ENCODE results near the gene SMOC2.

The SMOC2 gene, protein sequence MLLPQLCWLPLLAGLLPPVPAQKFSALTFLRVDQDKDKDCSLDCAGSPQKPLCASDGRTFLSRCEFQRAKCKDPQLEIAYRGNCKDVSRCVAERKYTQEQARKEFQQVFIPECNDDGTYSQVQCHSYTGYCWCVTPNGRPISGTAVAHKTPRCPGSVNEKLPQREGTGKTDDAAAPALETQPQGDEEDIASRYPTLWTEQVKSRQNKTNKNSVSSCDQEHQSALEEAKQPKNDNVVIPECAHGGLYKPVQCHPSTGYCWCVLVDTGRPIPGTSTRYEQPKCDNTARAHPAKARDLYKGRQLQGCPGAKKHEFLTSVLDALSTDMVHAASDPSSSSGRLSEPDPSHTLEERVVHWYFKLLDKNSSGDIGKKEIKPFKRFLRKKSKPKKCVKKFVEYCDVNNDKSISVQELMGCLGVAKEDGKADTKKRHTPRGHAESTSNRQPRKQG

DNA sequence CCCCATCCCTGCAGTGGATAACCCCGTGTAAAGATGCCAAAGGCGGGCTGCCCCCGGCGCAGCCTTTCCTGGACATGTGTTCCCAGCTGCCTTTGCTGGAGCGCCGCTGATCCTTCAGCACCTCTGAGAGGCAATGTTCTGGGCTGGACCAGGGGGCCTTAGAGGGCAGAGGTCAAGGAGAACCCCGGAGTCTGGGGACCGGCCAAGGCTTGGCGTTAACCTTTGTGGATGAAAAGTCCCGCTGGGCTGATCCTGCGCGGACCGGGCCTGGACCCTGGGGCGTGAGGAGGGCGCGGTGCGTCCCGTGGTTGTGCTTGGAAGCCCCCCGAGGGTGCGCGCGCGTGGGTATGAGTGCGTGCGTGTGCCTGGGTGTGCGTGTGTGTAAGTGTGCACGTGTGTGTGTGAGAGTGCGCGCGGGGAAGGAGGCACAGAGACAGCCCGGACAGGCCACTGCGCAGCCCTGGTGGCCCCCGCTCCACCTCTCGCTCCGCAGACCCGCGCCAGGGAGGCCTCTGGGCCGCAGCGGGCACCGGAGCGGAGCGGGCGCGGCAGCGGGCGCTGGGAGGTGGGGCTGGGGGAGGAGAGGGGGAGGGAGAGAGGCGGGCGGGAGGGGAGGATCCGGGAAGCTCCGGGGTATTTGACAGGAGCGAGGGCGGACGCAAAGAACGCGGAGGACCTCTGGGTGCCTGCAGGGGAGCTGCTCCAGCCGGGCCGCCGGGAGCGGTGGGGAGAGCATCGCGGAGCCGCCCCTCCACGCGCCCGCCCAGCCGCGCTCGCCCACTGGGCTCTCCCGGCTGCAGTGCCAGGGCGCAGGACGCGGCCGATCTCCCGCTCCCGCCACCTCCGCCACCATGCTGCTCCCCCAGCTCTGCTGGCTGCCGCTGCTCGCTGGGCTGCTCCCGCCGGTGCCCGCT lies at the start of gene SMOC2:
Gene SMOC2, plus strand, starts transcription at position 665 of the 914 bp plus-strand sequence. Its CDS starts 187 bp downstream, at position 852.
- no peak for DNase-seq (ENCODE audit: low read depth in 1 of 2, low spot score in 1 of 2)

DNA sequence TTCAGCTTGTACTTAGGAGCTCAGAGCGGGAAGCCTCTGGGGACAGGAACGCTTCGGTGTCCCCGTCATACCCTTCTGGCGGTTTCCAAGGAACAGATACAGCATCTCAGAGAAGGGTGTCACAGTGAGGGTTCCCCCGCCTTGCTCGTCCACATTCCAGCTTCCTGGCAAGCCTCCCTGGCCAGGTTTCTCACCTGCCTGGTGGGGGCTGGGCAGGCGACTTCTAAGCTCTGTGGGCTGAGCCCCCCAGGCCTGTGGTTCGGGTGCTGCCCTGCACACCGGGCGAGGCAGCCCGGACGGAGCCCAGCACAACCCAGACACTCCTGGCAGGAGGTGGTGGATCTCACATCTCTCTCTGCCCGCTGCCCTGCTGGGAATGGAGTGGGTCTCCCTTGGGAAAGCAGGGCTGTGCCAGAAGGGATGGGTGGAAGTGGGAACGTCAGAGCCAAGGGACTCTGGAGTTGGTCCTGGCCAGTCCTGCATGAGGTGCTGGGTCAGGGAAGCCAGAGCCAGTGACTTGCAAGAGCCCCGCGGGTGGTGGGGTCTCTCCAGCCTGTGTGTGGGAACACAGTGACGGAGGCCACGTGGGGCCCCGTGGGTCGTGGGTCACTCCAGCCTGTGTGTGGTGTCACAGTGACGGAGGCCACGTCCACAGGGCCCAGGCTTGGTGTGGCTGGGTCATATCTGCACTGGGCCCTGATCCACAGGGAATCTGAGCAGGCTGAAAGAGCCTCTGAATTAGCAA lies 47.7 kb upstream of the SMOC2 start:
- no peak for DNase-seq (ENCODE audit: low read depth in 1 of 2, low spot score in 1 of 2)

DNA sequence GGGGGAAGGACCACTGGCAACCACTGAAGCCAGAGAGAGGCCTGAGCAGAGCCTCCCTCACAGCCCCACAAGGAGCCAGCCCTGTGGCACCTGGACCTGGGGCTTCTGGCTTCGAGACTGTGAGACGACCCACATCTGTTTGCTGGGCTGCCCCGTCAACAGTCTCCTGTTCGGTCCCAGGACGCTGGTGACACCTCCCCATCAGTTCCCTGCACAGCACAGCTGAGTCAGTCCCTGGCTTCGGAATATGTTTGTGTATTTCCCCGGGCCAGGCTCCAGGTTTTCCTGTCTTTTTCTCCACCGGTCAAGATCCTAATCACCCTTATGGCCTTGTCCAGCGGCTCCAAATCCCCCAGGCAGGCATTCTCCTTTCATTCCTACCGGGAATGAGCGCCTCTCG lies 46.4 kb upstream of the SMOC2 start:
- DNase-seq (ENCODE audit: low read depth in 1 of 2, low spot score in 1 of 2) = no peak

DNA sequence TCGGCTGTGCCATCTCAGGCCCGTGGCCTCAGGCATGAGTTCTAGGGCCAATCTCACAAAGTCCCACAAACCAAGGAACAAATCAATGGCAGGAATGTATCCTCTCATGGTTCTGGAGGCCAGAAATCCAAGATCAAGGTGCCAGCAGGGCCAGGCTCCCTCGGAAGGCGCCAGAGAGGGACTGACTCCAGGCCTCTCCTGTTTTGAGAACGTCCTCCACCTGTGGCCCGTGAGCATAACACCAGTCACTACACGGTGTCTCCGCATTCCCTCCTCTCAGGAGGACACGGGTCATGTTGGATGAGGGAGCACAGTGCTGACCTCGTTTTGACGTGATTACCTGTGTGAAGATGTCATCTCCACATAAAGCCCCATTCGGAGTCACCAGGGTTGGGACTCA lies 45.0 kb upstream of the SMOC2 start:
- DNase-seq (ENCODE audit: low read depth in 1 of 2, low spot score in 1 of 2) = no peak

DNA sequence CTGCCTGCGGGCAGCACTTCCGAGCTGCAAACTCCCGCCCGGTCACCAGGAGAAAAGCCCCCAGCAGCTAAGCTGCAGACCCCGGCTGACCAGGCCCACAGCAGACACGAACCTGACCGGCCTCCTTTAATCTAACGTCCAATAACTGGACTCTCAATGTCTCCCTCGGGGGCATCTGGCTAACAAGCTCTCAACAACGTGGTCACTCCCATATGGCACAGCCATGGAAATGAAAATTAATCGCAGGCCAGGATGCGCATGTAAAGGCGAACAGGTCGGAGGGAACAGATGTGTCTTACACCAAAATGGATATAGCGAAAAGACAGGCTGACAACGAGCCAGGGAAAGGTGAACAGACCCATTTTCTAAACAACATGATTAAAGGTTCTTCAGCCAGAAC lies 44.4 kb upstream of the SMOC2 start:
- no peak for DNase-seq (ENCODE audit: low read depth in 1 of 2, low spot score in 1 of 2)

DNA sequence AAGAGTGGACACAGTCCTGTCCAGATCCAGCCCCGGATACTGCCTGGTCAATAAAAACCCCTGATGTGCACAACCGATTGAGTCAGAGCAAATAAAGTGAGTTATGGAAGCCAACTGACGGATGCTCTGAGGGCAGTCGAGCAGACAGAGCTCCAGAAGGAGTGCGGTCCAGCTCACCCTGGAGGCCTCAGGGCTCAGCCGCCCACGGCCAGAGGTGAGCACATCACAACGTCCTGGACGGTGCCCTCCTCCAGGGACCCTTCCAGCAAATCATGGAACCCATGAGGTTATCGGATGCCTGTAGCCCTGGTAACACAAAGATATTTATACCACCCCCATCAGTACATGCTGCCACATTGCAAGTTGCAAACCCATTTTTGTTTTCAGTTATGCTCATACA lies 44.0 kb upstream of the SMOC2 start:
- DNase-seq (ENCODE audit: low read depth in 1 of 2, low spot score in 1 of 2) = no peak

DNA sequence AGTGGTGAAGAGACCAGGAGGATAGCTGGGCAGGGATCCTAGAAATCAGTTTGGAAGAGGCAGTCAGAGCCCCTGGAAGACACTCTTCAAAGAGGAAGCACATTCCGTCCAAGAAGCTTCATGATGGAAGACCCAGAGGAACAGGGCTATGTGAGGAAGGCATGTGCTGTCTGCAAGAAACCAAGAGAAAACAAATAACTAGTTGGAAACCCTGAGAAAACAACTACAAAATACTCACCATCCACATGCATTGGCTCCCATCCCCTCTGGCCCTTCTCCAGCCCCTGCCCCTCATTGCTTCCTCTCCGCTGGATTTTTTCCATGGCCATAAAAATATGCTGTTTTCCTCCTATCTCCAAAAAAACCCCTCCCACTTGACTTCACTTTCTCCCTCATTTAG lies 40.9 kb upstream of the SMOC2 start:
- no peak for DNase-seq (ENCODE audit: low read depth in 1 of 2, low spot score in 1 of 2)

DNA sequence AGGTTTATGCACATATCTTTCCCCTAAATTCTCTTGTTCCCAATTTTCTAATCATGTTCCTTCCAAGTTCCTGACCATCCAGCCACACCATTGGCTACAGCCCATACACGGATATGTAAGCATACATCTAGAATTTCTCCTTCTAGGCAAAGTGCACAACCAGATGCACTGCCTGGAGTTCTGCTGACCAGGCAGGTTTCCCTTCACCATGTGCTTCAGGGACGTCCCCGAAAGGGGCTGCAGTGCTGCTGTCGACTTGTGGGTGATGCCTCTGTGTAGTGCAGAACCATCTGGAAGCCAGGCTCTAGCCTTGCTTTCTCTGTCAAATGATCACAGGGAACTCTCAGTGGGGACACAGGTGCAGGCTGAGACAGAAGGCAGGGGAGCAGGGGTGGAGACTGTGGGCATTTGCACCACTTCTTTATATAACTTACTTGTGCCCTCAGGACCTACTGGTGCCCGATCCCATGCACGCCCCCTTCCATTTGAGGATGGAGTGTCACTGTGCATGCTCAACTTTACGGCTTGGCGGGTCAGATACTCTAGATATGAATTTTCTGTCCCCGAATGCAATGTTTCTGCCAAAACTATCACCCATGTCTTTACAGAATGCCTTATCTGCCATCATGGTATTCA lies 37.5 kb upstream of the SMOC2 start:
- DNase-seq (ENCODE audit: low read depth in 1 of 2, low spot score in 1 of 2) = no peak

DNA sequence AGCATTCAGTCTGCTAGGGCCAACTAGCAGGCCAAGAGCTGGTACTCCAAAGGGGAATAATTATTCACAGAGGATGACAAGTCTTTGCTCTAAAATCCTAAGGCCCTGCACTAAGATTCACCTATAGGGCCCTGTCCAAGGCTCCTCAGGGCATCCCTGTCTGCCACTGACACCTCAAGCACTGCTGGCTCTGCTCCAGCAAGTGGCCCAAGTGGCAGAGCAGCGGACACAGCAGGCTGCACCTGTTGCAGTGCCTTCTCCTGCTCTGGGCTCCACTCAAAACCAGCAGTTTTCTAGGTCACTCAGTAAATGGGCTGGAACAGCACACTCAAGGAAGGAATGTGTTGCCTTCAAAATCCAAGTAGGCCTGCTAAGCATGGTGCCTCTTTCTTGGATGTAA lies 36.4 kb upstream of the SMOC2 start:
- DNase-seq (ENCODE audit: low read depth in 1 of 2, low spot score in 1 of 2) = no peak

DNA sequence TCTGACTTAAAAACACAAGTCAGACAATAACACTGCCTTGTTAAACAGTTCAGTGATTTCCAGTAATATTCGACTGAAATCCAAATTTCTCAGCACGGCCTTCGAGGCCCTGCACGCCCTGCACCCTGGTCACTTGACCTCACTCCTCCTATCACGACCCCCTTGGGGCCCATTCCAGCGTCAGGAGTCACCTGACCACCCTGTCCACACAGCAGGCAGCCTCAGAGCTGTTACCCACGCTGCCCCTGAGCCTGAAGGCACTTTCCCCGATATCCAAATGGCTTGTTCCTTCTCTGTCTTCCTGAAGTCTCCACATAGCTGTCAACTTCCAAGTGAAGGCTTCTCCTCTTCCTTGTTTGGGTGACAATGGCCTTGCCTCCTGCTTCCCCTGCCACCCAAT lies 33.1 kb upstream of the SMOC2 start:
- no peak for DNase-seq (ENCODE audit: low read depth in 1 of 2, low spot score in 1 of 2)

DNA sequence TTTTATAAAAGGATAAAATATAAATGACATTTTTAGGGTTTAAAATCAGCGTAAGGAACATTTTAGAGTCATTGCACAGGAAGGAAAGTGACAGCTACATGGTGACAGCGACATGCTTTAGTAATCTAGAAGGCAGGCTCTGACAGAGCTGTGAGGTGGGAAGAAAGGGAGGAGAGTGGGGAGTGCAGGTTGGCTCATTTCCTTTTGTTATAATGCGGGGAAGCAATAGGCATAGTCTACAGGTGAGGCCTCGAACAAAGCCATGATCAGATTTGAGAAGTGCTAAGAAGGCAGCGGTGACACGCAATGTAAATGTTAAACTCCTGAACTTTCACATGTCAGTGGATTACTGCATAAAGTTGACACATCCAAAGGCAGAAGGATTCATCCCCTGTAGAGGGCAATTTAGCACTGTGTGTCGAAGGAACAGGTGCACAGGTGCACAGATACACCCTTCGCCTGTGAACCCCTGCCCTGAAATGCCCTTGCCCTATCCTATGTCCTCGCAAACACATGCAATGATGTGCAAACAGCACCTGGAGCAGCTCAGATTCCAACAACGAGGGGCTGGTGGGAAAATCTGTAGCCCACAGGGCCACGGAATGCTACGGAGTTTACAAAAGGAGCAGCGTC lies 32.4 kb upstream of the SMOC2 start:
- DNase-seq (ENCODE audit: low read depth in 1 of 2, low spot score in 1 of 2) = no peak

DNA sequence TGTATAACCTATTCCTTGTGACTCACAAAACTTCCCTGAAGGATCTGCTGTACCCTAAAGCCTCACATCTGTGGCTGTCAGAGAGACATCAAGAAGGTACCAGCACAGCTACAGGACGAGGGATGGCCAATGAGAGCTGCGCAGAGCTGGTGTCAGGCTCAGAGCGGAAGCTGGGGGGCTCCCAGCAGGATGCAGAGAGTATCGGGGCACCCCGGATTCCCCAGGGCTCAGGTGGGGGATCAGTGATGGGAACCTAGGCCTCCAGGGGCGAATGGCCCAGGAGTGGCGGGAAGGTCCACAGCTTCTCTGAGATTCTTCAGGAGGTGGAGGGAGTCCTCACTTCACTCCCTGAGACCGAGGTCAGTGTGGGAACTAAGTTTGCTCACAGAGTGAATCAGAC lies 30.9 kb upstream of the SMOC2 start:
- no peak for DNase-seq (ENCODE audit: low read depth in 1 of 2, low spot score in 1 of 2)

DNA sequence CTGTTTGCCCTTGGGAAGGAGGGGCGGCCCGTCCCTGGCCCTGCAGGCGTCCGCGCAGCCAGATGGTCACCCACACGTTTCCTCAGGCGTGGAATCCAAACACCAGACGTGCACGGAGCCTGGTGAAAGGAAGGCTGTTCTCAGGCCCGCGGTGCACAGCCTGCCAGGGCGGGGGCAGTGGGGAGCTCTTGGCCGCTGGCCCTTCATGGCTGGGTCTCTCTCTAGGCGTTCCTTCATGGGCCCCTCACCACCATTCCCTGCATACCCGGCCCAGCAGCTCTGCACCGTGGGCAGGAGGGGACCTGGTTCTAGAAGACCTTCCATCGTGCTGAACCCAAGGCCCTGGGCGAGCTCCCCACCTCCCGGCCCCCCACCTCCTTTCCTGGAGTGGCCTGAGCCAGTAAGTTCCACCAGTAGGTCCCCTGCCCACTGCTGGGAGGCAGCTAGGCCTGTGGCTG lies 30.4 kb upstream of the SMOC2 start:
- no peak for DNase-seq (ENCODE audit: low read depth in 1 of 2, low spot score in 1 of 2)

DNA sequence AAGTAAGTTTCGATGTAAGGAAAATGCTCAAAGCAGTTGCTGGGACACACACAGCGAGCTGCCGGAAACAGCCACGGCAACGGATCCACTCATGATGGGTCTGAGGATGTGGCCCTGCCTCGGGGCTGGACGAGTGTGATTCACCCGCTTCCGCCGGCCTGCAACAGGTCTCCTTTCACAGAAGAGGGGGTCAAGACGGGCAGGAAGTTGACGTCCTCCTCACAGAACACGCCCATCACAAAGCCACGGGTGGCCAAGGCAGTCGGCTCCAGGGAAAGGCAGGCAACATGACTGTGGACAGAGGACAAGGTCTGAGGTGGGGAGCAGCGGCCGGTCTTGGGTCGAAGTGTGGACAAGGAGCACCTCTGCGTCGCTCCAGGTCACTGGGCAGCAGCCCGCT lies 29.9 kb upstream of the SMOC2 start:
- no peak for DNase-seq (ENCODE audit: low read depth in 1 of 2, low spot score in 1 of 2)

DNA sequence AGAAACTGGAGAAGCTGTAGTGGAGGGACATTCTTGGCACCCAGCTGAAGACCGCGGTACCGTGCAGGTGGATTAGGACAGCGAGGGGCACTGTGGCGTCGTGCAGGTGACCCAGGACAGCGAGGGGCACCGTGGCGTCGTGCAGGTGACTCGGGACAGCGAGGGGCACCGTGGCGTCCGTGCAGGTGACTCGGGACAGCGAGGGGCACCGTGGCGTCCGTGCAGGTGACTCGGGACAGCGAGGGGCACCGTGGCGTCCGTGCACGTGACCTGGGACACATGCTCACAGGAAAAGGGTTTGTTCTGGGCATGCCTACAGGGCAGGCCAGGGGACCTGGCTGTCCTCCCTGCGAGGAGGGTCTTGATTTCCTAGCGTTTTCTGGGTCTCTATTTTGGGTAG lies 29.2 kb upstream of the SMOC2 start:
- no peak for DNase-seq (ENCODE audit: low read depth in 1 of 2, low spot score in 1 of 2)

DNA sequence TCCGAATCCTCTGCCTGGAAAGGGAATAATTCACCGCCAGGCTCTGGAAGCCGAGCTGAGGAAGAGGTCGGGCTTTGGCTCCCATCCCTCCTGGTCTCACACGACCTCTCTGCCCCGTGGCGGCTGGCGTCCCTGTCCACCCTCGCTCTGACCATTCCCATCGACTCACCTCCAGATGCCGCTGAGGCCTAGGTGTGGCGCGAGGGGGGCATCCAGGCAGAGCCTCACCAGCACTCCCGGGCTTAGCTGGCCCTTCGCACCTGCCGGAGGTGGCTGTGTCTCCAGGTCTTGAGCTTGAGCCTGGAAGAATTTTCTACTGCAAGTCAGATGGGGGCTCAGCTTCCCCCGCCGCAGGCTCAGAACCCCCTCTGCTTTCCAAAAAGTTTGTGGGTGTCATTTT lies 28.5 kb upstream of the SMOC2 start:
- DNase-seq (ENCODE audit: low read depth in 1 of 2, low spot score in 1 of 2) = no peak

DNA sequence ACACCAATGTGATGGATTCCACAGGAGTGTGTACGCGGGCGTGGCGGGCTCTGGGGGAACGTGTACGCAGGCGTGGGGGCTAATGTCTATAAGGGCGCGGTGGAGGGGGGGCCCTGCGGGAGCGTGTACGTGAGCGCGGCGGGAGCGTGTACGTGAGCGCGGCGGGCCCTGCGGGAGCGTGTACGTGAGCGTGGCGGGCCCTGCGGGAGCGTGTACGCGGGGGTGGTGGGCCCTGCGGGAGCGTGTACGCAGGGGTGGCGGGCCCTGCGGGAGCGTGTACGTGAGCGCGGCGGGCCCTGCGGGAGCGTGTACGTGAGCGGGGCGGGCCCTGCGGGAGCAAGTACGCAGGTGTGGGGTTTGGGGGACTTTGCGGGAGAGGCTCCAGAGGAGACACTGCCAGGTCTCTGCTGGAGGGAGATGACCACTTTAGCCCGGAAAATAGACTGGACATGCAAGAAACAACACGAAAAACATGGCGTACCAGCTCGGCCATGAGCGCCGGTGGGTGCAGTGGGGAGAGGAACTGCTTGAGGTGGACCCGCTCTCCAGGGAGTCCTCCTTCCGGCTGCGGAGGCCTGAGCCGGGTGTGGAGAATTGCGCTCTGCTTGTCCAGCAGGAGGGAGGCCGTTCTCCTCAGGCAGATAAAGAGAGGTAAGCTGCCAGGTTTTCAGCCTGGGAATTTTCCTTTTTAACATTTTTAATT lies 27.8 kb upstream of the SMOC2 start:
- DNase-seq (ENCODE audit: low read depth in 1 of 2, low spot score in 1 of 2) = no peak

DNA sequence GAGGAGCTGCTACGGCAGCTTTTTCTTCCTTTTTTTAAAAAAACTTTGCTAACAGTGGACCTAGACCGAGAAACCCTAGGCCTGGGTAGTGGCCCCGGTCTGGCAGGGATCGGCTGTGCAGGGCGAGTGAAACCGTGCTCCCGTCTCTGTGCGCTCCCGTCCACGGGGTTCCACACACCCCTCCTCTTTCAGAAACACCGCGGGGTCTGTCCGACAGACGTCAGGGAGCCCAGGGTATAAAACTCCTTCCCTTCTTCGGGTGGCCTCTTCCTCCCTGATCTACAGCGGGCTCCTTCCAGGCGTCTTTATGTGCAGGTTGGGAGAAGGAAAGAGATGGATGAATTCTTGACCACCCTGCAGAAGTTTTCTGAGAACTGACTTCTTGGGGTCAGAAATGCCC lies 27.1 kb upstream of the SMOC2 start:
- no peak for DNase-seq (ENCODE audit: low read depth in 1 of 2, low spot score in 1 of 2)

DNA sequence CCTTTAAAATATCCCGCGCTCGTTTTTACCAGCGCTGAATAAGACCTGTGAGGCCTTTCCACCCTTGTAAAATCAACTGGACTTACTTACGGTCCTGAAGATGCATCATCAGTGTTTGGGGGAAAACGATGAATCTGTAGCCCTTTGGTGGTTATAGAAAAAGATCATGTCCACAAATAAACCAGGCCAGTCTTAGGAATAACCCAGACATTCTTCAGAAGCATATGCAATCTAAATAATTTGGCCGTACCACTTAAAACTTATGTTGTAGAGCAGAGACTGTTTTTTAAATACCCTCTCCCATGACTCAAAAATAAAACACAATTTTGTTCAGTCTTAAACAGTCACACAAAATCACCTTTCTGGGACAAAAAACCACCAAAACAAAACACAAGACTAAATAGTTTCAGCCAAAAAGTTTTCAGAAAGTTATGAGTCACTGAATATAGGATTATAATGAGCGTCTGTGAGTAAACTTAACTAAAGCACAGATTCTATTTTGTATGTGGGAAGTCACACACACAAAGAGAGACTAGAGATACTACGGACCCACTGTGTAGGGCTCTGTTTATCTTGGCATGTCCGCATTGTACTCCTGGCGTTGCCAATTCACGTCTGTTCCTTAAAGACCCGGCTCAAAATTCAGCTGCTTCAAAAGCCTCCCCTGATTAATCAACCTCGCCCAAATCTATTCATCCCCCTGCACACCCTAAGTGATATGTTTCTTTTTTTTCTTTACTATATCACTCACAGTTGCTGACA lies 26.5 kb upstream of the SMOC2 start:
- no peak for DNase-seq (ENCODE audit: low read depth in 1 of 2, low spot score in 1 of 2)

Measured in activated T-helper 1 cell treated with anti-CD3 and anti-CD28 coated beads, Interleukin-2, amount 50 U/mL, for 16 hours (primary cell).